Measurements from ENCODE around the gene MYOZ2. TPM values are rescaled to one million over a fixed set of nuclear protein-coding genes. Genes with fewer than 3 reads are reported as not detected.
A peak's percentile ranks its signal among the peaks of the same experiment; 100 is the strongest.

MYOZ2 gene
- polyA plus RNA-seq, 1 donor from 2014 or later, result not detected

DNA sequence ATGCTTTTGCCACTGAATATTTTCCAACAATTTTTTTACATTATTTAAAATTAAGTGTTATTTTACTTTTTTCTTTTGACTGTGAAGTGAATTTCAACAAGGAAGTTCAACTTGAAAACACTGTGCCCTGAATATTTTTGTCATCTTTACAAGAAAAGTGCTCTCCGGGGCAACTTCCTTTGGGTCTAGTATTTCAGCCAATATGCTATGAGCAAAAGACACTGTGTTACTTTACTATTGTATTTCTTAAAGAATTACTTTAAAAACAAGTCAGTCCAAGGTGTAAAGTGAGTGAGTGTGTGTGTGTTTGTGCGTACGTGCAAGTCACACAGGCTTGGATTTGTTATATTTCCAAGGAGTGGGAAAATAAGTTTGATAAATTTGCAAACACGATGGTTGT lies 69.3 kb downstream of the MYOZ2 start:
- no peaks in the 10 kb centered on the region for H3K27me3 Mint-ChIP-seq
- peaks cover 0 to 13% (median 6%) of the 10 kb centered on the region in 3 donors for H3K4me1 Mint-ChIP-seq
- H3K27ac Mint-ChIP-seq, result no peak overlapping the region
- no peaks in the 10 kb centered on the region for H3K9me3 Mint-ChIP-seq
- no peak overlapping the region for H3K4me3 Mint-ChIP-seq
- no peaks in the 10 kb centered on the region for H3K36me3 Mint-ChIP-seq

DNA sequence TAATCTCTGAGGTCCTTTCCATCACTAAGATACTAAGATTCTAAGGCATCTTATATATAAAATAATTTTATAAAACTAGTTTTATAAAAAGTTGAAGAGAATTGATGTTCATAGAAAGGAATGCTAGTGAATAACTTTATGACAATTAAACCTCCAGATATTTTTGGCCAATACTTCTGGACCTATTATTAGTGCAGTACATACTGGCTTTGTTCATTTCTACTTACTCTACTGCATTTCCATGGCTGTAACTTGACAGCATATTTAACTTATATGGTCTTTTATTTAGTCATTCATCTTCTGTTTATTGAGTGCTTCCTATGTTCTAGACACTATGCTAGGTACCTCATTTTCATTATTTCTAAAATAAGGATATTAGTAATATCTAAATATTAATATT lies 70.1 kb downstream of the MYOZ2 start:
- H3K4me3 Mint-ChIP-seq, result no peak overlapping the region
- H3K9me3 Mint-ChIP-seq, result no peaks in the 10 kb centered on the region
- peaks cover under 1 to 10% (median 6%) of the 10 kb centered on the region in 3 donors for H3K4me1 Mint-ChIP-seq
- H3K27ac Mint-ChIP-seq, result no peak overlapping the region
- H3K36me3 Mint-ChIP-seq, result no peaks in the 10 kb centered on the region
- H3K27me3 Mint-ChIP-seq, result no peaks in the 10 kb centered on the region

GRCh38 chr4:119206178-119206577 lies 70.5 kb downstream of the MYOZ2 start:
- H3K9me3 Mint-ChIP-seq, result no peaks in the 10 kb centered on the region
- no peak overlapping the region for H3K27ac Mint-ChIP-seq
- peaks cover 2 to 13% (median 11%) of the 10 kb centered on the region in 3 donors for H3K4me1 Mint-ChIP-seq

GRCh38 chr4:119207051-119207450 lies 71.4 kb downstream of the MYOZ2 start:
- Mint-ChIP-seq H3K27ac (no peak overlapping the region), H3K4me1 (peaks cover 6 to 9% (median 9%) of the 10 kb centered on the region in 3 donors), H3K27me3 (no peaks in the 10 kb centered on the region)

More at GRCh38 chr4:119206178-119206577, 70.5 kb downstream of the MYOZ2 start:
- Mint-ChIP-seq H3K36me3 (no peaks in the 10 kb centered on the region), H3K27me3 (no peaks in the 10 kb centered on the region), H3K4me3 (no peak overlapping the region)

GRCh38 chr4:119209077-119209476 lies 73.4 kb downstream of the MYOZ2 start:
- Mint-ChIP-seq H3K27ac (peak overlapping the region in 1 of 3 donors; percentile 78), H3K4me3 (peak overlapping the region in 1 of 4 donors; percentile 11)

More at GRCh38 chr4:119207051-119207450, 71.4 kb downstream of the MYOZ2 start:
- no peak overlapping the region for H3K4me3 Mint-ChIP-seq
- no peaks in the 10 kb centered on the region for H3K9me3 Mint-ChIP-seq
- no peaks in the 10 kb centered on the region for H3K36me3 Mint-ChIP-seq

GRCh38 chr4:119209586-119209985 lies 74.0 kb downstream of the MYOZ2 start:
- Mint-ChIP-seq H3K4me1 (peaks cover 8 to 18% (median 18%) of the 10 kb centered on the region in 3 donors), H3K9me3 (no peaks in the 10 kb centered on the region), H3K27ac (no peak overlapping the region), H3K27me3 (no peaks in the 10 kb centered on the region), H3K36me3 (no peaks in the 10 kb centered on the region), H3K4me3 (peak overlapping the region in 1 of 4 donors; percentile 11)

More at GRCh38 chr4:119209077-119209476, 73.4 kb downstream of the MYOZ2 start:
- H3K36me3 Mint-ChIP-seq, result no peaks in the 10 kb centered on the region
- H3K9me3 Mint-ChIP-seq, result no peaks in the 10 kb centered on the region
- peaks cover 8 to 18% (median 16%) of the 10 kb centered on the region in 3 donors for H3K4me1 Mint-ChIP-seq
- H3K27me3 Mint-ChIP-seq, result no peaks in the 10 kb centered on the region

- Mint-ChIP-seq H3K27me3 (no peaks in the 10 kb centered on the region), H3K4me1 (peaks cover 8 to 18% (median 18%) of the 10 kb centered on the region in 3 donors), H3K27ac (peak overlapping the region in 2 of 3 donors; percentile 5 to 57), H3K4me3 (peak overlapping the region; percentile 19 to 98 (median 60)), H3K36me3 (no peaks in the 10 kb centered on the region), H3K9me3 (no peaks in the 10 kb centered on the region)
Observed at GRCh38 chr4:119210775-119211174, 75.1 kb downstream of the MYOZ2 start.

GRCh38 chr4:119211867-119212233 lies 76.2 kb downstream of the MYOZ2 start:
- Mint-ChIP-seq H3K9me3 (no peaks in the 10 kb centered on the region), H3K4me3 (peak overlapping the region; percentile 98 to 99 (median 98)), H3K36me3 (no peaks in the 10 kb centered on the region), H3K27ac (peak overlapping the region; percentile 79 to 96 (median 91)), H3K27me3 (no peaks in the 10 kb centered on the region), H3K4me1 (peaks cover 8 to 20% (median 18%) of the 10 kb centered on the region in 3 donors)

- no peaks in the 10 kb centered on the region for H3K27me3 Mint-ChIP-seq
- H3K4me1 Mint-ChIP-seq, result peaks cover 8 to 23% (median 18%) of the 10 kb centered on the region in 3 donors
- H3K27ac Mint-ChIP-seq, result peak within 1 kb of the TSS; percentile 79 to 96 (median 91)
- H3K4me3 Mint-ChIP-seq, result peak within 1 kb of the TSS; percentile 98 to 99 (median 98)
- H3K9me3 Mint-ChIP-seq, result no peaks in the 10 kb centered on the region
- H3K36me3 Mint-ChIP-seq, result no peaks in the 10 kb centered on the region
Observed at GRCh38 chr4:119212234-119212963, 76.8 kb downstream of the MYOZ2 start, which contains the start of gene USP53. TSS of gene USP53 (plus strand) at chr4:119212713. CDS start at chr4:119239760, 27,047 bp downstream.

GRCh38 chr4:119212964-119213606 lies 77.5 kb downstream of the MYOZ2 start:
- Mint-ChIP-seq H3K4me1 (peaks cover 8 to 23% (median 18%) of the 10 kb centered on the region in 3 donors), H3K36me3 (peaks cover 3% of the 10 kb centered on the region), H3K9me3 (no peaks in the 10 kb centered on the region), H3K27me3 (no peaks in the 10 kb centered on the region), H3K4me3 (peak overlapping the region; percentile 98 to 99 (median 98)), H3K27ac (peak overlapping the region; percentile 79 to 96 (median 91))

DNA sequence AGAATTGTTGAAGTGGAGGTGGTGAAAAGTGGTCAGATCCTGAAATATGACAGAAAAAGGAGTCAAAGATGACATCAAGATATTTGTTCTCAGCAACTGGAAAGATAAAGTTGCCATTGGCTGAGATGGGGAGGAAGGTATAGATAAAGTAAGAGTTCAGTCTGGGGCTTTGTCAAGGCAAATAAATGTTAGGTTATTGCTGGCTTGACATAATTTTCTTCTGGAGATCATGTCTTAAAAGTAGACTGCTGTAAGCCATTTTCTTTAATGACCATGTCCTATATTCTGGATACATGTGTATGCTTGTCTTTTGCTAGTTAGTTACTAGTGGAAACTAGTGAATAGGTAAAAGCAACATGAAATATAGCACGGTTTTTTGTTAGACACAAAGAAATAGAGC lies 82.5 kb downstream of the MYOZ2 start:
- Mint-ChIP-seq H3K27ac (no peak overlapping the region), H3K27me3 (no peaks in the 10 kb centered on the region), H3K9me3 (no peaks in the 10 kb centered on the region), H3K4me1 (peaks cover 2 to 14% (median 4%) of the 10 kb centered on the region in 3 donors), H3K4me3 (no peak overlapping the region), H3K36me3 (peaks cover 12% of the 10 kb centered on the region)

- no peaks in the 10 kb centered on the region for H3K9me3 Mint-ChIP-seq
- H3K27ac Mint-ChIP-seq, result no peak overlapping the region
- H3K27me3 Mint-ChIP-seq, result no peaks in the 10 kb centered on the region
- H3K36me3 Mint-ChIP-seq, result peaks cover 19% of the 10 kb centered on the region
- peaks cover 0 to 7% (median 2%) of the 10 kb centered on the region in 3 donors for H3K4me1 Mint-ChIP-seq
- no peak overlapping the region for H3K4me3 Mint-ChIP-seq
Observed at GRCh38 chr4:119221412-119221811, 85.8 kb downstream of the MYOZ2 start.

DNA sequence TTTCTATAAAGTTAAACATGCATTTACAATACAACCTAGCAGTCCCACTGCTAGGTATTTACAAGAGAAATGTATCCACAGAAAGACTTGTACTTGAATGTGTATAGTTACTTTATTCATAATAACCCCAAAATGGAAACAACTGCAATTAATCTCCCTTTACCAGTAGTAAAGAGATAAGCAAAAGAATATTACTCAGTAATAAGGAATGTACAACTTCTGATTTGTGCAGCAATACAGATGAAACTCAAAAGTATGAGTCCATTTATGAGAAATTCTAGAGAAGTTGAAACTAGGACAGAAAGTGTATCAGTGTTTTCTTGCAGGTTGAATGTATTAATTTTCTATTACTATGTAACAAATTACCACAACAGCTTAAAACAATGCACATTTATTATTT lies 92.1 kb downstream of the MYOZ2 start:
- peaks cover 15% of the 10 kb centered on the region for H3K36me3 Mint-ChIP-seq
- H3K4me3 Mint-ChIP-seq, result no peak overlapping the region
- H3K4me1 Mint-ChIP-seq, result peaks cover 0 to 4% (median 2%) of the 10 kb centered on the region in 3 donors
- no peak overlapping the region for H3K27ac Mint-ChIP-seq
- no peaks in the 10 kb centered on the region for H3K27me3 Mint-ChIP-seq
- H3K9me3 Mint-ChIP-seq, result no peaks in the 10 kb centered on the region

DNA sequence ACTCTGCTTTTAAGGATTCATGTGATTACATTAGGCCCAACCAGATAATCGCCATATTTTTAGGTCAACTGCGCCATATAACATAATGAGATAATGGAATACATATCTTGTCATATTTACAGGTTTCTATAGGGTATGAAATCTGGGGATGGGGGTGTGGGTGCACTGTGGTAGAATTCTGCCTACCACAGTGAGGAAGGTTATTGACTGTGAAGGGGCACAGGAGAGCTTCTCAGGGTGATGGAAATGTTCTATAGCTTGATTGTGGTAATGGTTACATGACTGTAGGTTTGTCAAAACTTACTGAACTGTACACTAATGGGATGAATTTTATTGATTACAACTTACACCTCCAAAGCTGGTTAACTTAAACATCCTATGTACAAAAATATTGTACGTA lies 92.8 kb downstream of the MYOZ2 start:
- Mint-ChIP-seq H3K9me3 (no peaks in the 10 kb centered on the region), H3K4me3 (no peak overlapping the region), H3K36me3 (peaks cover 13% of the 10 kb centered on the region), H3K27me3 (no peaks in the 10 kb centered on the region), H3K27ac (peak overlapping the region in 1 of 3 donors; percentile 69), H3K4me1 (peaks cover 5 to 6% (median 6%) of the 10 kb centered on the region in 3 donors)

- no peak overlapping the region for H3K4me3 Mint-ChIP-seq
- peaks cover 9 to 14% (median 14%) of the 10 kb centered on the region in 3 donors for H3K4me1 Mint-ChIP-seq
Observed at GRCh38 chr4:119229908-119230687, 94.5 kb downstream of the MYOZ2 start.

More at GRCh38 chr4:119229908-119230687, 94.5 kb downstream of the MYOZ2 start:
- Mint-ChIP-seq H3K9me3 (no peaks in the 10 kb centered on the region), H3K27ac (no peak overlapping the region), H3K36me3 (peaks cover 8% of the 10 kb centered on the region), H3K27me3 (no peaks in the 10 kb centered on the region)
